Measurements from ENCODE around the gene DISC1.

DNA sequence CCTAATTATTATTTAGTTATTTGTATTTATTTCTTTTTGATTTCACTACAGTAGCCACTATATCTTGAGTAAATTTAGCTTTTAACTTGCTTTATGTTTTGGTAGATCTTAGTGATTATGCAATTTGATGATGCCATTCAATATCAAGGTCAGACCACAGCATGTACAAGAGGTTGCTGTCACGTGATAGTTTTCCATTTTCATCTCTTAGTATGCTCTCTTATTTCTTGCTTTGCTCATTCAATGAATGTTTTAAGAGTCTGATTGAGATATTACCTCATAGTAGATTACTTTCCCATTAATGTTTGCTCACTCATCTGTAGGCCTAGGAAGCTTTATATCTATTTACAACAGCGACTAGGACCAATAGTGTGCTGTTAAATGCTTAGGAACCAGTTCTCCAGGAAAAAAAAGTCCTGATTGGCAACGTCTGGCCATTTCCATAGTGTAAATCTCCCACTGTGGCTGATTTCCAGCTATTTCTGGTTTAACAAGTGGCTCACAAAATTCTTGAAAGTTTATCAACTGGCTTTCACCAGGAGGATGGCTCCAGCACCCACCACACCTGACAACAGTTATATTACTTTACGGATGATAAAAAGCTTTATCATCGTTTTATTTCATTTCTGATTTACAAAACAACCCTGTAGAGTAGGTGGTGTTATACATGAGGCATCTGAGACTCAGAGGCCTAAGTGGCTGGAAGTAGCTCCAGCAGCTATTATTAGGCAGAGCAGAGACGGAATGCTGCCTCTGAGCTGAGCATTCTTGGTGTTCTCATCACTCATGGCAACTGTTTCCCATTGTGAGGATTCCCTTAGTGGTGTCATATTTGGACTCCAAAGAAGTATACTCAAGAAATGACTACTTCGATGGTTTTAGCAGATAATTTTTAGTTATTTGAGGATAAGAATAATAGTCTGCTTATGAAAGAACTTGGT, 235.2 kb downstream of the DISC1 start:
- TF ChIP-seq, protein P1, sequence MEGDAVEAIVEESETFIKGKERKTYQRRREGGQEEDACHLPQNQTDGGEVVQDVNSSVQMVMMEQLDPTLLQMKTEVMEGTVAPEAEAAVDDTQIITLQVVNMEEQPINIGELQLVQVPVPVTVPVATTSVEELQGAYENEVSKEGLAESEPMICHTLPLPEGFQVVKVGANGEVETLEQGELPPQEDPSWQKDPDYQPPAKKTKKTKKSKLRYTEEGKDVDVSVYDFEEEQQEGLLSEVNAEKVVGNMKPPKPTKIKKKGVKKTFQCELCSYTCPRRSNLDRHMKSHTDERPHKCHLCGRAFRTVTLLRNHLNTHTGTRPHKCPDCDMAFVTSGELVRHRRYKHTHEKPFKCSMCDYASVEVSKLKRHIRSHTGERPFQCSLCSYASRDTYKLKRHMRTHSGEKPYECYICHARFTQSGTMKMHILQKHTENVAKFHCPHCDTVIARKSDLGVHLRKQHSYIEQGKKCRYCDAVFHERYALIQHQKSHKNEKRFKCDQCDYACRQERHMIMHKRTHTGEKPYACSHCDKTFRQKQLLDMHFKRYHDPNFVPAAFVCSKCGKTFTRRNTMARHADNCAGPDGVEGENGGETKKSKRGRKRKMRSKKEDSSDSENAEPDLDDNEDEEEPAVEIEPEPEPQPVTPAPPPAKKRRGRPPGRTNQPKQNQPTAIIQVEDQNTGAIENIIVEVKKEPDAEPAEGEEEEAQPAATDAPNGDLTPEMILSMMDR (IDR thresholded peaks at IDR 0.05) = no peak
- no peak for TF ChIP-seq POLR2A (IDR thresholded peaks at IDR 0.05)
